BLaER1 treated with 17β-estradiol and CSF1 and Interleukin-3, amounts not matched to agents 10 nM and 100 nM (cell line): ENCODE data around the gene HSPB8.

ENCODE experiments used
- H3K27ac ChIP-seq, 11 experiments: shearing (Covaris generic); formaldehyde crosslinking; 2 replicates each; pipeline ENCODE4 v1.8.1; 2022
- H3K27me3 ChIP-seq, 11 experiments: shearing (Covaris generic); formaldehyde crosslinking; 2 replicates each; pipeline ENCODE4 v1.8.1; 2022
- H3K36me3 ChIP-seq, 11 experiments: shearing (Covaris generic); formaldehyde crosslinking; 2 replicates each; pipeline ENCODE4 v1.8.1; 2022
- H3K4me1 ChIP-seq, 10 experiments: shearing (Covaris generic); formaldehyde crosslinking; 2 replicates each; pipeline ENCODE4 v1.8.1; 2022
- H3K4me2 ChIP-seq, 11 experiments: shearing (Covaris generic); formaldehyde crosslinking; 2 replicates each; pipeline ENCODE4 v1.8.1; 2022
- H3K4me3 ChIP-seq, 10 experiments: shearing (Covaris generic); formaldehyde crosslinking; 2 replicates each; pipeline ENCODE4 v1.8.1; 2022
- H3K9ac ChIP-seq, 11 experiments: shearing (Covaris generic); formaldehyde crosslinking; 2 replicates each; pipeline ENCODE4 v1.8.1; 2022
- H3K9me3 ChIP-seq, 11 experiments: shearing (Covaris generic); formaldehyde crosslinking; replicated peaks in 1 of 11; 2 replicates each; pipeline ENCODE4 v1.8.1; 2022
- H4K20me1 ChIP-seq, 11 experiments: shearing (Covaris generic); formaldehyde crosslinking; 2 replicates each; pipeline ENCODE4 v1.8.1; 2022
- Cebpa-rat ChIP-seq, 11 experiments: shearing (Covaris generic); IDR thresholded peaks; 2 replicates each; pipeline ENCODE4 v1.8.1; 2022

Gene HSPB8

GRCh38 chr12:119195256-119195655, 16.5 kb downstream of the HSPB8 start:
- Histone ChIP-seq H3K9ac (no peak overlapping the region), H4K20me1 (no peaks in the 10 kb centered on the region), H3K36me3 (no peaks in the 10 kb centered on the region), H3K27ac (no peak overlapping the region), H3K9me3 (peaks cover 0 to 15% (median 9%) of the 10 kb centered on the region in 11 experiments; a peak in 12 of 22 replicates), H3K4me3 (no peak overlapping the region), H3K4me2 (no peak overlapping the region), H3K27me3 (no peaks in the 10 kb centered on the region), H3K4me1 (no peaks in the 10 kb centered on the region)
- no peak for TF ChIP-seq Cebpa-rat (IDR thresholded peaks at IDR 0.05)

GRCh38 chr12:119198440-119198839, 19.7 kb downstream of the HSPB8 start:
- TF ChIP-seq Cebpa-rat (IDR thresholded peaks at IDR 0.05) = no peak
- Histone ChIP-seq H3K4me3 (no peak overlapping the region), H3K9me3 (0 out of 22 replicates have a peak, but pooled peaks cover 0 to 4% (median 0%) of the 10 kb centered on the region in 11 experiments), H3K9ac (no peak overlapping the region), H3K27me3 (no peaks in the 10 kb centered on the region), H4K20me1 (no peaks in the 10 kb centered on the region), H3K36me3 (no peaks in the 10 kb centered on the region), H3K4me1 (no peaks in the 10 kb centered on the region), H3K4me2 (no peak overlapping the region), H3K27ac (no peak overlapping the region)

DNA sequence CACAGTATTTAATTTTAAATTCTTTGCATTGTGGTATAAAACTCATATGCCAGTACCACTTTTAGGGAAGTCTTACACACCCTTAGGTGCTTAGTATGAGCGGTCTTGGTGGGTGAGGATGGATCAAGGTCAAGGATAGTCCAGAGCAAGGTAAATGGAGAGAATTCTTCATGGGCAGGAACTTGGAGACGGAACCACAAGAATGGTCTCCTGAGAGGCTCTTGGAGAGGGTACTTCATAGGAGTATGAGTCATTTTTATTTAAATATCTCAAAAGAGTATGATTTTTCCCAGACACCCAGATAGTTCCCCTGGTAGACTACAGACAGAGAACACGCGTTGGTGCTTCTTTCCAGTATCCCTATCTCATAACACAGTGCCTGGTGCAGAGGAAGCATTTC, 21.9 kb downstream of the HSPB8 start:
- H3K9me3 ChIP-seq = no peaks in the 10 kb centered on the region
- H3K9ac ChIP-seq = no peak overlapping the region
- no peaks in the 10 kb centered on the region for H3K27me3 ChIP-seq
- H3K27ac ChIP-seq = no peak overlapping the region
- no peaks in the 10 kb centered on the region for H3K36me3 ChIP-seq
- no peak overlapping the region for H3K4me2 ChIP-seq
- TF ChIP-seq Cebpa-rat (IDR thresholded peaks at IDR 0.05) = no peak
- H3K4me3 ChIP-seq = no peak overlapping the region
- no peaks in the 10 kb centered on the region for H3K4me1 ChIP-seq
- no peaks in the 10 kb centered on the region for H4K20me1 ChIP-seq

DNA sequence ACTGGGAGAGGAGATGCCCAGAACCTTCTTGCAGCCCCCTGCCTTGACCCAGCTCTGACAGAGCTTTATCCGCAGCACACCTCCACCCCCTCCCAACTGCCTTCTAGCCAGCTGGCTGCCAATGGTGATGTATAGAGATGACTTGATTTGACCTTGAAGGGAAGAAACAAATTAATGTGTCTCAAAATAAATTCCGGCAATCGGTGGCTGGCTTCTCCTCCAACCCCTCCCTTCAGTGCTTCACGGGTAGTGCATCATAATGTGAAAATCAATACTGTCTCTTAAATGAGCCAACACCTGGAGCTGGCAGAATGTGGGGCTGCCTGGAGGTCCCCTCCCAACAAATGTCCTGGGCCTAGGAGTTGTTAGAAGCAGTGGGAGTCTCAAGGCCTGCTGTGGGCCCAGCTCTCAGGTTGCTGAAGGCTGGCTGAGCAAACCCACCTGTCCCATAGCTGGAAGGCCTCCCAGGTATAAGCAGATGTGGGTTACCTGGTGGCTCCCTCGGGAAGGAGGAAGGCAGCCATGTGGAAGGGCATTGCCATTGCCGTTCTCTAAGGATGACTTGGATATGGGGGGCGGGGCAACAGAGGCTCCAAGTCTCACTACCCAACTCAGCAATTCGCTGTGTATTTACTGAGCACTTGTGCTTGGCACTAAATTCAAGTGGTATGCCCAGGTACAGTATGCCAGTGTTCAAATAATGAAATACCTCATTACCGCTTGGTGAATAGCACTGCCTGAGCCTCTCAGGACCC, 23.2 kb downstream of the HSPB8 start:
- no peaks in the 10 kb centered on the region for H3K9me3 ChIP-seq
- H3K36me3 ChIP-seq = no peaks in the 10 kb centered on the region
- no peak overlapping the region for H3K4me2 ChIP-seq
- no peak overlapping the region for H3K4me3 ChIP-seq
- H3K27ac ChIP-seq = no peak overlapping the region
- H3K27me3 ChIP-seq = no peaks in the 10 kb centered on the region
- no peak overlapping the region for H3K9ac ChIP-seq
- no peaks in the 10 kb centered on the region for H3K4me1 ChIP-seq
- no peak for TF ChIP-seq Cebpa-rat (IDR thresholded peaks at IDR 0.05)
- H4K20me1 ChIP-seq = no peaks in the 10 kb centered on the region

GRCh38 chr12:119202544-119202943, 23.8 kb downstream of the HSPB8 start:
- Histone ChIP-seq H3K27me3 (no peaks in the 10 kb centered on the region), H3K9me3 (no peaks in the 10 kb centered on the region)

GRCh38 chr12:119204131-119204530, 25.4 kb downstream of the HSPB8 start:
- Histone ChIP-seq H3K4me1 (peaks cover 0 to 3% (median 0%) of the 10 kb centered on the region in 10 experiments; a peak in 1 of 20 replicates), H3K9ac (no peak overlapping the region), H3K4me2 (no peak overlapping the region)

More at GRCh38 chr12:119202544-119202943, 23.8 kb downstream of the HSPB8 start:
- no peak for TF ChIP-seq Cebpa-rat (IDR thresholded peaks at IDR 0.05)
- H3K9ac ChIP-seq = no peak overlapping the region
- H3K4me2 ChIP-seq = no peak overlapping the region
- H3K4me3 ChIP-seq = no peak overlapping the region
- no peaks in the 10 kb centered on the region for H3K4me1 ChIP-seq
- no peaks in the 10 kb centered on the region for H3K36me3 ChIP-seq
- no peaks in the 10 kb centered on the region for H4K20me1 ChIP-seq
- H3K27ac ChIP-seq = no peak overlapping the region

DNA sequence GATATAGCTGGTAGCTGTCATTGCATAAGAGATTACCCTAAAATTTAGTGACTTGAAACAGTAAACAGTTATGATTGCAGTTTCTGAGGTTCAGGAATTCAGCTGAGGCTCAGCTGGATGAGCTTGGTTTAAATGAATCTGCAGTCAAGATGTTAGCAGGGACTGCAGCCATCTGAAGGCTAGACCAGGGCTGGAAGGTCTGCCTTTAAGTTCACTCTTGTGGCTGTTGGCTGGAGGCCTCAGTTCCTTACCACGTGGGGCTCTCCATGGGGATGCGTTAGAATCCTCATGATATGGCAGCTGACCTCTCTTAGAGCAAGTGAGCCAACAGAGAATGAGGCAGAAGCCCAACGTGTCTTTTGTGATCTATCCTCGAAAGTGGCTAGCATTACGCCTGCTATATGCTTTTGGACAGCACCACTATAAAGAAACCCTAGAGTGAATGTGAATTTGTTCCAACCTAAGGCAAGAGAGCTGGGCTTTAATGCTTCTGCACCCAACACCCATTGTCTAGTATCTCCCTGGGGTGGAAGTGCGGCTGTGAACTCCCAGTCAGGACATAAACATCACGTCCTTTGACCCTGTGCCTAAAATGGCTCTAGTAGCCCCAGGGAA, 26.0 kb downstream of the HSPB8 start:
- Histone ChIP-seq H3K4me2 (no peak overlapping the region), H3K4me3 (no peak overlapping the region), H3K36me3 (no peaks in the 10 kb centered on the region), H3K27me3 (no peaks in the 10 kb centered on the region), H3K9ac (no peak overlapping the region), H3K27ac (no peak overlapping the region), H3K4me1 (peaks cover 0 to 7% (median 0%) of the 10 kb centered on the region in 10 experiments; a peak in 1 of 20 replicates), H4K20me1 (no peaks in the 10 kb centered on the region), H3K9me3 (no peaks in the 10 kb centered on the region)
- TF ChIP-seq Cebpa-rat (IDR thresholded peaks at IDR 0.05) = no peak

More at GRCh38 chr12:119204131-119204530, 25.4 kb downstream of the HSPB8 start:
- no peaks in the 10 kb centered on the region for H3K9me3 ChIP-seq
- no peaks in the 10 kb centered on the region for H3K27me3 ChIP-seq
- H4K20me1 ChIP-seq = no peaks in the 10 kb centered on the region
- H3K4me3 ChIP-seq = no peak overlapping the region
- no peak overlapping the region for H3K27ac ChIP-seq
- no peaks in the 10 kb centered on the region for H3K36me3 ChIP-seq
- TF ChIP-seq Cebpa-rat (IDR thresholded peaks at IDR 0.05) = no peak

- Histone ChIP-seq H3K27ac (no peak overlapping the region), H3K4me1 (peaks cover 0 to 12% (median 0%) of the 10 kb centered on the region in 10 experiments; a peak in 1 of 20 replicates), H4K20me1 (no peaks in the 10 kb centered on the region), H3K4me3 (no peak overlapping the region), H3K9ac (no peak overlapping the region), H3K9me3 (no peaks in the 10 kb centered on the region), H3K36me3 (no peaks in the 10 kb centered on the region), H3K27me3 (no peaks in the 10 kb centered on the region), H3K4me2 (no peak overlapping the region)
- TF ChIP-seq Cebpa-rat (IDR thresholded peaks at IDR 0.05) = no peak
These were observed 27.8 kb downstream of the HSPB8 start for GRCh38 chr12:119206348-119207062.

DNA sequence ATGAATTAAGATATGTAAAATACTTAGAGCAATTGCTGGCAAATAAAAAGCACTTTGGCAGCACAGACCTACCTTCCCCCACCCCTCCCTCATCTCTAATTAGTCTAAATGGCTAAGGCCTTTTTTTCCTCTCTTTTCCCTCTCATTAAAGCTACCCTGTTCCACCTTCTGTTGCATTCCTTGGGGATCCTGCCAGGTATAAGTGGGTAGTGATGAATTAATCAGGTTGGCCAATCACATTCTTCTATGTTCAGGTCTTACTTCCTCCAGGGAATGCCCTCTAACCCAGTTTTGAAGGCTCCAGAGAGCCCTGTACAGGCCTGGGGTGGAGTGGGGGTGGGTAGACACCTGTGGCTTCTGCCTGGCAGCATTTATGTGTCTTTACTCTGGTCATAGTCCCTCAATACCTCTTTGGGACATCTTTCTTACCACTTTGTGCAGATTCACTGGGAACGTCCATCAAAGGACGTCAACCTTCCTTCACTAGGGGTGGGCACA, 28.4 kb downstream of the HSPB8 start:
- H3K36me3 ChIP-seq = no peaks in the 10 kb centered on the region
- no peaks in the 10 kb centered on the region for H3K27me3 ChIP-seq
- no peak for TF ChIP-seq Cebpa-rat (IDR thresholded peaks at IDR 0.05)
- H3K4me2 ChIP-seq = no peak overlapping the region
- H3K9me3 ChIP-seq = no peaks in the 10 kb centered on the region
- H4K20me1 ChIP-seq = no peaks in the 10 kb centered on the region
- peaks cover 0 to 12% (median 0%) of the 10 kb centered on the region in 10 experiments; a peak in 1 of 20 replicates for H3K4me1 ChIP-seq
- H3K4me3 ChIP-seq = no peak overlapping the region
- no peak overlapping the region for H3K27ac ChIP-seq
- no peak overlapping the region for H3K9ac ChIP-seq
